ENCODE results near the gene NXPE3. TPM values are rescaled to one million over a fixed set of nuclear protein-coding genes. Genes with fewer than 3 reads are reported as not detected.
"Not testable (repeated sequence)": the region's sequence is repeated elsewhere in the genome, so short reads cannot be mapped to it uniquely, and the experiment has no call there.

The NXPE3 gene
- 10 to 100 TPM; 14.9 to 20.6 TPM for total RNA-seq

DNA sequence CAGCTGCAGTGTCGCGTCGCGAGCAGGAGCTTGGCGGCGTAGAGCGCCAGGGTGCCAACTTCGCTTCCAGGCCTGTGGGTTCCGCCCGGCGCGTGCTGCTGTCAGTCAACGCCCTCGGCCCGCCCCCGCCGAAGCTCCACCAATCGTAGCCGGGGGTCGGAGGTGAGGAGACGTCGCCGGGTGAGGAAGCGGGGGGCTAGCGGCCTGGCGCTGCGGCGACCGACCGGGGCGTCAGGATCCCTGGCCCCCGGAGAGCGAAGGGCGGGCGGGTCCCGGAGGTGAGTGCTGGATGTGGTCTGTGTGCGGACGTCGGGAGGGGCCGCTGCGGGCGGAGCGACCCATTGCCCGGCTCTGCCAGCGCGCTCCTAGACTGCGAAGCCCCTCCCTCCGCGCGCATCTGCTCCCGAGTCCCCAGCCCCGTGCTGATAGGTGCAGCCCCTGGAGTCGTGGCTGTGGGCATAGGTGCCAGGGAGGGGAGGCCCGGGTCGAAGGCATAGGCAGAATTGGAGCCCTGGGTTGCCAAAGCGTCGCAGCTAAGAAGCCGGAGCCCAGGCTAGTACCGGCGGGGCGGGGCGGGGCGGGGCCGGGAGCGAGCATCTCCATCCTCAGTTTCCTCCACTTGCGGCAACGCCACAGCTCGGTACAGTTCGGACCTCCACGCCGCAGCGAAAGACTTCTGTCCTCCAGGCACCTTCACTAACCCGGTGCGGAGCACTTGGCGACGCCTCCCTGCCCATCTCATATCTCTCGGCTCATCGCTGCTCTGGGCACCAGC lies at the start of gene NXPE3:
TSS of gene NXPE3 (plus strand) at position 165 of the 775 bp plus-strand sequence. CDS start 6,386 bp downstream, outside the sequence.
- peak; percentile 96 for ATAC-seq
- Mint-ChIP-seq H3K27ac (peak within 1 kb of the TSS; percentile 83 to 91), H3K4me3 (peak within 1 kb of the TSS; percentile 95), H3K36me3 (peaks cover 10% of the 10 kb centered on the region), H3K9me3 (no peaks in the 10 kb centered on the region), H3K27me3 (no peaks in the 10 kb centered on the region), H3K4me1 (ENCODE audit: low read depth in 2 of 2) (peaks cover 15 to 34% of the 10 kb centered on the region in 2 donors)
- peak; percentile 94 for DNase-seq (ENCODE audit: low spot score)

DNA sequence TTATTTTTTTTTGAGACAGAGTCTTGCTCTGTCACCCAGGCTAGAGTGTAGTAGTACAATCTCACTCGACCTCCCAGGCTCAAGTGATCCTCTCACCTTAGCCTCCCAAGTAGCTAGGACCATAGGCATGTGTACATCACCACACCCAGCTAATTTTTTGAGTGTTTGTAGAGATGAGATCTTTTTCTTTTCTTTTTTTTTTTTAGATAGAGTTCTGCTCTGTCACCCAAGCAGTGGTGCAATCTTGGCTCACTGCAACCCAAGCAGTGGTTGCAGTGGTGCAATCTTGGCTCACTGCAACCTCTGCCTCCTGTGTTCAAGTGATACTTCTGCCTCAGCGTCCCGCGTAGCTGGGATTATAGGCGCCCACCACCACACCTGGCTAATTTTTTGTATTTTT lies 49.4 kb upstream of the NXPE3 start:
- DNase-seq (ENCODE audit: low spot score) = no peak
- Mint-ChIP-seq H3K4me3 (no peak overlapping the region), H3K4me1 (ENCODE audit: low read depth in 2 of 2) (peaks cover 4 to 9% of the 10 kb centered on the region in 2 donors), H3K27ac (no peak overlapping the region), H3K27me3 (no peaks in the 10 kb centered on the region), H3K36me3 (peaks cover 12% of the 10 kb centered on the region), H3K9me3 (no peaks in the 10 kb centered on the region)
- ATAC-seq = no peak

DNA sequence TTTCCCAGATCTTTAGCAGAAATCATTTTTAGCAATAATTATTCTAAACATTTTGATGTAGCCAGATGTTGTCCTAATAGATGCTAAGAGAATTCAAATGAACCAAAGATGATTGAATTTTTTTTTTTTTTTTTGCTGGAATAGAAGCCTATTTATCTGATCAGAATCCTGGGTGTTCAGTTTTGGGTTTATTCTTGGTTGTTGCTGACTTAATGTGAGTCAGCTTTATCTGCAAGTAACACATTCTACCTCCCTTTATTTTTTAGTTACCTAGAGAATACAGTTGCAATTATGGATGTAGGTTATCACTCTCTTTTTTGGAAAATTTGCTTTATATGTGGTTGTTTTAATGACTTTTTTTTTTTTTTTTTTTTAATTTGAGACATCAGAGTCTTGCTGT lies 48.2 kb upstream of the NXPE3 start:
- H3K27ac Mint-ChIP-seq = no peak overlapping the region
- no peaks in the 10 kb centered on the region for H3K9me3 Mint-ChIP-seq
- DNase-seq (ENCODE audit: low spot score) (no peak), ATAC-seq (no peak)
- peaks cover 0 to 2% of the 10 kb centered on the region in 2 donors for H3K4me1 Mint-ChIP-seq (ENCODE audit: low read depth in 2 of 2)
- peaks cover 17% of the 10 kb centered on the region for H3K36me3 Mint-ChIP-seq
- no peak overlapping the region for H3K4me3 Mint-ChIP-seq
- H3K27me3 Mint-ChIP-seq = no peaks in the 10 kb centered on the region

DNA sequence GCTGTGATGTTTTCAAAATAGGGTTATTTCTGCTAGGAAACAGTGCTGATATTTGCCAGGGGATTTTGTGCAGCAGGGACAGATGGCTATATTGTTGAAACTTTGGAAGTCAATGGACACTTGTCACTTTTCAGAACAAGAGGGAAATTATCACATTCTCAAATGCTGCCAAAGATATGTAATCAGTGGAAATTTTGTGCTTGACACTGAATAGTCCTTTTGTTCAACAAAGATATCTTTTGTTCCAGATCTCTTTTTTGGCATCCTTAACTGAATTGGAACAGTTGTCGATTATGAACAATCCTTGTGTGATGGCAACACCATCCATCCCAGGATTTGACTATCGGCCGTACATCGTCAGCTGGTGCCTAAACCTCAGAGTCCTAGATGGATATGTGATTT lies 46.8 kb upstream of the NXPE3 start:
- H3K27me3 Mint-ChIP-seq = no peaks in the 10 kb centered on the region
- DNase-seq (ENCODE audit: low spot score) = no peak
- no peaks in the 10 kb centered on the region for H3K4me1 Mint-ChIP-seq (ENCODE audit: low read depth in 2 of 2)
- no peak overlapping the region for H3K27ac Mint-ChIP-seq
- peaks cover 26% of the 10 kb centered on the region for H3K36me3 Mint-ChIP-seq
- no peaks in the 10 kb centered on the region for H3K9me3 Mint-ChIP-seq
- ATAC-seq = no peak
- H3K4me3 Mint-ChIP-seq = no peak overlapping the region

DNA sequence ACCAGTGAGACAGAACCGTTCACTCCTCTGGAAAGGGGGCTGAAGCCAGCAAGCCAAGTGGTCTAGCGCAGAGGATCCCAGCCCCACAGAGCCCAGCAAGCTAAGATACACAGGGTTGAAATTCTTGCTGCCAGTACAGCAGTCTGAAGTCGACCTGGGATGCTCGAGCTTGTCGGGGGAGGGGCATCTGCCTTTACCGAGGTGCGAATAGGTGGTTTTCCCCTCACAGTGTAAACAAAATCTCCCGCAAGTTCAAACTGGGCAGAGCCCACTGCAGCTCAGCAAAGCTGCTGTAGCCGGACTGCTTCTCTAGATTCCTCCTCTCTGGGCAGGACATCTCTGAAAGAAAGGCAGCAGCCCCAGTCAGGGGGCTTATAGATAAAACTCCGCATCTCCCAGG lies 43.2 kb upstream of the NXPE3 start:
- Mint-ChIP-seq H3K9me3 (no peaks in the 10 kb centered on the region), H3K27me3 (no peaks in the 10 kb centered on the region), H3K4me3 (no peak overlapping the region), H3K27ac (no peak overlapping the region), H3K4me1 (ENCODE audit: low read depth in 2 of 2) (no peaks in the 10 kb centered on the region), H3K36me3 (peaks cover 38% of the 10 kb centered on the region)
- no peak for ATAC-seq
- no peak for DNase-seq (ENCODE audit: low spot score)

DNA sequence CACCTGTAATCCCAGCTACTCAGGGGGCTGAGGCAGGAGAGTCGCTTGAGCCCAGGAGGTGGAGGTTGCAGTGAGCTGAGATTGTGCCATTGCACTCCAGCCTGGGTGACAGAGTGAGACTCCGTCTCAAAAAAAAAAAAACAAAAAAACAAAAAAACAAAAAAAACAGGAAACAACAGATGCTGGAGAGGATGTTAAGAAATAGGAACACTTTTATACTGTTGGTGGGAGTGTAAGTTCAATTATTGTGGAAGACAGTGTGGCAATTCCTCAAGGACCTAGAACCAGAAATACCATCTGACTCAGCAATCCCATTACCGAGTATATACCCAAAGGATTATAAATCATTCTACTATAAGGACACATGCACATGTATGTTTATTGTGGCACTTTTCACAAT lies 37.1 kb upstream of the NXPE3 start:
- not testable (repeated sequence) for H3K9me3 Mint-ChIP-seq, H3K27ac Mint-ChIP-seq

DNA sequence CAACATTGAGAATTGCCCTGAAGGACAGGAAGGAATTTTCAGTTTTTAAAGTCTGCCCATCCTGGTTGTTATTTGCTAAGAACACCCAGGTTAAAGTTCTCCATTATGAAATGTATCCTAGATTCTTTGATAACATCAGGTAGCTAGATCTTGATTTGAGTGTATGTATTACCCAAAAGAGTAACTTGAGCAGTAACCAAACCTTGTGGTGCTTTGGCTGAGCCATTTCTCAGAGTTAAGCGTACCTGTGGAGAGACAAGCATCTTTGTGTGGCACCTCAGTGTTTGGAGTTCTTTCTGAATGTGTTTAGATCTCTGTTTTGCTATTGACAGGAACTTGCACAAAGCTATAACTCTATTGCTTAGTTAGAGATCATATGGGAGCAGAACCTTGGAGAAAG lies 34.2 kb upstream of the NXPE3 start:
- no peak for ATAC-seq
- H3K36me3 Mint-ChIP-seq = peaks cover 6% of the 10 kb centered on the region
- DNase-seq (ENCODE audit: low spot score) = no peak
- peaks cover 0 to 2% of the 10 kb centered on the region in 2 donors for H3K4me1 Mint-ChIP-seq (ENCODE audit: low read depth in 2 of 2)
- H3K27me3 Mint-ChIP-seq = no peaks in the 10 kb centered on the region
- no peak overlapping the region for H3K27ac Mint-ChIP-seq
- H3K4me3 Mint-ChIP-seq = no peak overlapping the region
- no peaks in the 10 kb centered on the region for H3K9me3 Mint-ChIP-seq

More for the DNA sequence above, 37.1 kb upstream of the NXPE3 start:
- not testable (repeated sequence) for ATAC-seq; DNase-seq (ENCODE audit: low spot score); H3K4me3 Mint-ChIP-seq; H3K4me1 Mint-ChIP-seq (ENCODE audit: low read depth in 2 of 2); H3K27me3 Mint-ChIP-seq
- peaks cover 22% of the 10 kb centered on the region for H3K36me3 Mint-ChIP-seq

DNA sequence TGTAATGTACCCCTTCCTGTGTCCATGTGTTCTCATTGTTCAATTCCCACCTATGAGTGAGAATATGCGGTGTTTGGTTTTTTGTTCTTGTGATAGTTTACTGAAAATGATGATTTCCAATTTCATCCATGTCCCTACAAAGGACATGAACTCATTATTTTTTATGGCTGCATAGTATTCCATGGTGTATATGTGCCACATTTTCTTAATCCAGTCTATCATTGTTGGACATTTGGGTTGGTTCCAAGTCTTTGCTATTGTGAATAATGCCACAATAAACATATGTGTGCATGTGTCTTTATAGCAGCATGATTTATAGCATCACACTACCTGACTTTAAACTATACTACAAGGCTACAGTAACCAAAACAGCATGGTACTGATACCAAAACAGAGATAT lies 33.1 kb upstream of the NXPE3 start:
- H3K27ac Mint-ChIP-seq = not testable (repeated sequence)

DNA sequence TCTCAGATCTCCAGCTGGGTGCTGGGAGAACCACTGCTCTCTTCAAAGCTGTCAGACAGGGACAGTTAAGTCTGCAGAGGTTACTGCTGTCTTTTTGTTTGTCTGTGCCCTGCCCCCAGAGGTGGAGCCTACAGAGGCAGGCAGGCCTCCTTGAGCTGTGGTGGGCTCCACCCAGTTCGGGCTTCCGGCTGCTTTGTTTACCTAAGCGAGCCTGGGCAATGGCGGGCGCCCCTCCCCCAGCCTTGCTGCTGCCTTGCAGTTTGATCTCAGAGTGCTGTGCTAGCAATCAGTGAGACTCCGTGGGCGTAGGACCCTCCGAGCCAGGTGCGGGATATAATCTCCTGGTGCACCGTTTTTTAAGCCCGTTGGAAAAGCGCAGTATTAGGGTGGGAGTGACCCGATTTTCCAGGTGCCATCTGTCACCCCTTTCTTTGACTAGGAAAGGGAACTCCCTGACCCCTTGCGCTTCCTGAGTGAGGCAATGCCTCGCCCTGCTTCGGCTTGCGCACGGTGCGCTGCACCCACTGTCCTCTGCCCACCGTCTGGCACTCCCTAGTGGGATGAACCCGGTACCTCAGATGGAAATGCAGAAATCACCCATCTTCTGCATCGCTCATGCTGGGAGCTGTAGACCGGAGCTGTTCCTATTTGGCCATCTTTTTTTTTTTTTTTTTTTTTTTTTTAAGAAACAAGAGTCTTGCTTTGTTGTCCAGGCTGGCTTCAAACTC lies 25.5 kb upstream of the NXPE3 start:
- not testable (repeated sequence) for H3K4me3 Mint-ChIP-seq; ATAC-seq; H3K27ac Mint-ChIP-seq; DNase-seq (ENCODE audit: low spot score); H3K27me3 Mint-ChIP-seq; H3K9me3 Mint-ChIP-seq
- H3K36me3 Mint-ChIP-seq = peaks cover 47% of the 10 kb centered on the region
- H3K4me1 Mint-ChIP-seq (ENCODE audit: low read depth in 2 of 2) = peaks cover 7 to 11% of the 10 kb centered on the region in 2 donors

More for the DNA sequence above, 33.1 kb upstream of the NXPE3 start:
- DNase-seq (ENCODE audit: low spot score); ATAC-seq; H3K27me3 Mint-ChIP-seq; H3K4me1 Mint-ChIP-seq (ENCODE audit: low read depth in 2 of 2); H3K9me3 Mint-ChIP-seq; H3K4me3 Mint-ChIP-seq: not testable (repeated sequence)
- peaks cover 13% of the 10 kb centered on the region for H3K36me3 Mint-ChIP-seq

DNA sequence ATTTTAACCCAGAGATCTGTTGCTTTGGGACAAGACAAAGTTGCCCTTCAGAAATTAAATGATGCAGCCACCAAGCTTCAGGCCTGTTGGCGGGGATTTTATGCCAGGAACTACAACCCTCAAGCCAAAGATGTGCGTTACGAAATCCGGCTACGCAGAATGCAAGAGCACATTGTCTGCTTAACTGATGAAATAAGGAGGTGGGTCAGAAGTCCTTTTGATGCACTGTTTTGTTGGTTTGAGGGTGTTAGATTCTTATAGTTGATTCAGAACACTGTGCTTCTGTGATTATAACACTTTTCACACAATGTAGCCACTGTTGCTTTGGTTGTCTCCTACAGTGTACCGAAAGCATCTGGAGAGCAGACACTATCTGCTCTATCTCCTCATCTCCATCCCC lies 20.8 kb upstream of the NXPE3 start:
- peak in 1 of 2 donors; percentile 54 for ATAC-seq
- Mint-ChIP-seq H3K36me3 (peaks cover 41% of the 10 kb centered on the region), H3K4me3 (no peak overlapping the region), H3K9me3 (no peaks in the 10 kb centered on the region), H3K4me1 (ENCODE audit: low read depth in 2 of 2) (peaks cover 12 to 32% of the 10 kb centered on the region in 2 donors), H3K27me3 (no peaks in the 10 kb centered on the region), H3K27ac (peak overlapping the region in 1 of 2 donors; percentile 7)
- no peak for DNase-seq (ENCODE audit: low spot score)

DNA sequence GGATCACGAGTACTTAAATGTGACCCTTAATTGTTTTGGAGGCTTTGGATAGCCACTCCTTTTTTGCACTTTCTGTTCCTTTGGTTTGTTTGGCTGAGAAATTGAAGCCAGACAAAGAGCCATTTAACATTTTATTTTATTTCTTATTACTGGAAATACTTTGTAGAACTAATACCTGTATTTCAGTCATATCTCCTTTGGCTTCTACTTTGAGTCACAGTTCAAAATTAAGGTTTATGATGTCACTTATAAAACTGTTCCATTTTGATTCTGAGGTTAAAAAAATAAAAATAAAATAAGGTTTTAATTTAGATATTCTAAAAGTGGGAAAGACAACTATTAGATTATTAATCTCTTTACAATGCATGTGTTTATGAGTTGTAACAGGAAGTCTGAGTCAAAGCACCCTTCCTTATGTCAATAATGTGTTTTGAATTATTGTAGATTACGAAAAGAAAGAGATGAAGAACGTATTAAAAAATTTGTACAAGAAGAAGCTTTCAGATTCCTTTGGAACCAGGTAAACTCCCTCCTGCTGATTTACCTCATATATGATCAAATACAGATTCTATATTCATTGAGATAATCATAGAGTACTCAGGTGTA lies 16.9 kb upstream of the NXPE3 start:
- Mint-ChIP-seq H3K4me1 (ENCODE audit: low read depth in 2 of 2) (peaks cover 12 to 32% of the 10 kb centered on the region in 2 donors), H3K36me3 (peaks cover 26% of the 10 kb centered on the region), H3K4me3 (no peak overlapping the region), H3K27ac (no peak overlapping the region), H3K27me3 (no peaks in the 10 kb centered on the region), H3K9me3 (no peaks in the 10 kb centered on the region)
- DNase-seq (ENCODE audit: low spot score) (no peak), ATAC-seq (no peak)

DNA sequence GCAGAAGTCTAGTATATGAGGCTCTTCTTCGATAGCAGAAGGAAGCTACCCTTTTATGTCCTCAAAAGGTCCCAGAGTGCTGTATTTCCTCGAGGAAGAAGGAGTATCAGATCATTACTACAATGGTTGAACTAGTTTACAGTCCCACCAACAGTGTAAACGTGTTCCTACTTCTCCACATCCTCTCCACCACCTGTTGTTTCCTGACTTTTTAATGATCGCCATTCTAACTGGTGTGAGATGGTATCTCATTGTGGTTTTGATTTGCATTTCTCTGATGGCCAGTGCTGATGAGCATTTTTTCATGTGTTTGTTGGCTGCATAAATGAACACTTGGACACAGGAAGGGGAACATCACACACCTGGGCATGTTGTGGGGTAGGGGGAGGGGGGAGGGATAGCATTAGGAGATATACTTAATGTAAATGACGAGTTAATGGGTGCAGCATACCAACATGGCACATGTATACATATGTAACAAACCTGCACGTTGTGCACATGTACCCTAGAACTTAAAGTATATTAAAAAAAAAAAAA lies 1.2 kb upstream of the NXPE3 start:
- H3K36me3 Mint-ChIP-seq; H3K27me3 Mint-ChIP-seq; ATAC-seq; H3K4me3 Mint-ChIP-seq; DNase-seq (ENCODE audit: low spot score); H3K9me3 Mint-ChIP-seq: not testable (repeated sequence)
- Mint-ChIP-seq H3K27ac (peak overlapping the region in 1 of 2 donors; percentile 14), H3K4me1 (ENCODE audit: low read depth in 2 of 2) (peaks cover 13 to 25% of the 10 kb centered on the region in 2 donors)

DNA sequence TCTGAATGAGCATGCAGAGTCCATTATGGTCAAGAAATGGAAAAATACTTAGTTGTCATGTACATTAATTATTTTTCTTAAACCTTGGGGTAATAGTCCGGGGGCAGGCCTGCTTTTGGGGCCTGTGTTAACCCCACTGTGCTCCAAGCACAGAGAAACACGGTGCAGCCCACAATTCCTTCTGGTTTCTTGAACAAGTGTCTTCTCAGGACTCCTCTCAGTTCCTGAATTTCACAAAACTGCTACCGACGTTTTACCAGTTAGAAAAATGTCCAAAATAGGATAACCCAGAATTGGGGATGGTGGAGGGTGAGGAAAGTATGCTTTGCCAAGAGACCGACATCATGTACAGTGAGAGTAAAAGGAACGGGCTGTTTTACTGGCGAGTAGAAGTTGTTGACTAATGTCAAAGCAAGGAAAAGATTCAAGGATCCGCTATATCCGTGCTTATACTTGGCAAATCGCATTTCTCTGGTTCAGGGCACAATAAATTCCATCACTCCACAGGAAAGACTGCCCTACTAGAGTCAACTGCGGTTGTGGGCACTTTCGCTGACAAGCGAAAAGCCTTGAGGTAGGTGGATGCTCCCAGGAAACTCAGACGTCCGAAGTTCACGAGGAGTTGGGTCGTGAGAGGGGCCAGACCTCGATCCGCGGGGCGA lies 495 bp upstream of the NXPE3 start:
- H3K4me1 Mint-ChIP-seq (ENCODE audit: low read depth in 2 of 2) = peaks cover 13 to 27% of the 10 kb centered on the region in 2 donors
- peak overlapping the region; percentile 83 to 91 for H3K27ac Mint-ChIP-seq
- H3K36me3 Mint-ChIP-seq = peaks cover 3% of the 10 kb centered on the region
- H3K4me3 Mint-ChIP-seq = peak overlapping the region; percentile 95
- no peaks in the 10 kb centered on the region for H3K9me3 Mint-ChIP-seq
- no peak for DNase-seq (ENCODE audit: low spot score)
- ATAC-seq = no peak
- no peaks in the 10 kb centered on the region for H3K27me3 Mint-ChIP-seq

Measured in natural killer cell treated with Interleukin-12 subunit alpha and Interleukin-12 subunit beta and Interleukin-15 and Interleukin-18, amount 100 ng/mL, for 72 hours (primary cell).